Adrenal gland (tissue), 12 donors: Measurements from ENCODE around the gene AGAP1. TPM values are rescaled to one million over a fixed set of nuclear protein-coding genes. Genes with fewer than 3 reads are reported as not detected.
A peak's percentile ranks its signal among the peaks of the same experiment; 100 is the strongest.

Experiments
- DNase-seq, 7 donors: peaks; one replicate each; pipeline ENCODE4 v3.0.0-alpha.2; 2019 to 2020
- H3K27ac ChIP-seq, 5 donors: fragments of 200-600 bp; sonication (generic) in 4 of 5; 1 replicate in 3 of 5; 2 replicates in 2 of 5; pipeline versions ENCODE4 v1.5.1 to v1.8.0; 2016 to 2020; ENCODE audit warnings: mild to moderate bottlenecking in 1 of 5
- H3K27me3 ChIP-seq: fragments of 200-600 bp; 2 replicates; pipeline ENCODE4 v1.8.0; 2021
- H3K36me3 ChIP-seq, 2 donors: fragments of 200-600 bp; replicated peaks in 1 of 2; 1 replicate in 1 of 2; 2 replicates in 1 of 2; pipeline versions ENCODE4 v1.5.1 to v1.8.0; 2018 to 2022
- H3K4me1 ChIP-seq, 2 donors: fragments of 200-600 bp; replicated peaks in 1 of 2; 1 replicate in 1 of 2; 2 replicates in 1 of 2; pipeline versions ENCODE4 v1.5.1 to v1.8.0; 2018 to 2021
- H3K4me3 ChIP-seq, 4 donors: fragments of 200-600 bp; sonication (generic) in 3 of 4; one replicate each; pipeline ENCODE4 v1.5.1; 2016 to 2018
- H3K9me3 ChIP-seq, 3 donors: fragments of 200-600 bp; sonication (generic) in 1 of 3; replicated peaks in 1 of 3; 1 replicate in 2 of 3; 2 replicates in 1 of 3; pipeline versions ENCODE4 v1.5.1 to v1.8.0; 2016 to 2021
- POLR2A ChIP-seq, 2 donors: fragments of 450-650 bp; IDR thresholded peaks; one replicate each; pipeline ENCODE4 v1.6.1; 2017; ENCODE audit warnings: antibody characterized with exemption in 2 of 2, mild to moderate bottlenecking in 2 of 2, moderate library complexity in 1 of 2
- WGBS, 4 donors: extraction: QIAGEN DNeasy Blood & Tissue Kit in 2 of 4; methylation state at CpG; one replicate each; pipeline versions ENCODE4 v1.1.5 to v1.1.7; 2013 to 2017; 5-methylcytosine and 5-hydroxymethylcytosine counted together
- intact Hi-C, 2 donors: fragments of 100-400 bp; cut with DNase I; formaldehyde crosslinking; loops; one replicate each; pipeline versions ENCODE4 v1.14.1 to v1.15.0; 2022 to 2023
- polyA plus RNA-seq, 3 donors: library from polyadenylated mRNA; stranded (reverse); fragments of 200-250 nt in 2 of 3; fragments of 350-450 nt in 1 of 3; fragmentation: Illumina TruSeq in 1 of 3; extraction: RNeasy Lipid Tissue Mini Kit (QIAGEN cat#74804) in 1 of 3; gene quantifications; one replicate each; pipeline ENCODE4 v1.2.3, GENCODE V29; 2013 to 2014
- total RNA-seq, 9 donors: library from RNA; depleted of rRNA in 4 of 9; stranded (reverse); fragments of >200 nt in 4 of 9; fragments of 120-200 nt in 1 of 9; fragmentation: NEBNext Ultra II Directional in 1 of 9; extraction: Animal tissue kit (Norgen Biotek cat#: 25700) in 1 of 9; gene quantifications; one replicate each; pipeline versions ENCODE4 v1.1.0 to v1.2.4, GENCODE V29; 2013 to 2023
- TF ChIP-seq, protein P1 (sequence below), 6 experiments: fragments of 450-650 bp in 4 of 6; fragments of 200-600 bp in 2 of 6; sonication (generic) in 1 of 6; IDR thresholded peaks; 1 replicate in 5 of 6; 2 replicates in 1 of 6; pipeline versions ENCODE4 v1.5.1 to v1.8.0; 2016 to 2021; ENCODE audit warnings: antibody characterized with exemption in 6 of 6, mild to moderate bottlenecking in 2 of 6, moderate library complexity in 1 of 6
- donor health status: healthy with polysubstance abuse.
- donor health status: Bipolar disorder and iron deficiency.
- donor health status: DM: yes; HTN: yes; CAD: no.
- donor health status: DM: no; HTN: no; CAD: no.
- donor health status: DM: no; HTN: no; CAD: no.
- donor health status: DM: yes; HTN: yes; CAD: no.

The AGAP1 gene
- total and polyA plus RNA-seq, 12 donors = 5.3 to 29.6 (median 17.7) TPM

DNA sequence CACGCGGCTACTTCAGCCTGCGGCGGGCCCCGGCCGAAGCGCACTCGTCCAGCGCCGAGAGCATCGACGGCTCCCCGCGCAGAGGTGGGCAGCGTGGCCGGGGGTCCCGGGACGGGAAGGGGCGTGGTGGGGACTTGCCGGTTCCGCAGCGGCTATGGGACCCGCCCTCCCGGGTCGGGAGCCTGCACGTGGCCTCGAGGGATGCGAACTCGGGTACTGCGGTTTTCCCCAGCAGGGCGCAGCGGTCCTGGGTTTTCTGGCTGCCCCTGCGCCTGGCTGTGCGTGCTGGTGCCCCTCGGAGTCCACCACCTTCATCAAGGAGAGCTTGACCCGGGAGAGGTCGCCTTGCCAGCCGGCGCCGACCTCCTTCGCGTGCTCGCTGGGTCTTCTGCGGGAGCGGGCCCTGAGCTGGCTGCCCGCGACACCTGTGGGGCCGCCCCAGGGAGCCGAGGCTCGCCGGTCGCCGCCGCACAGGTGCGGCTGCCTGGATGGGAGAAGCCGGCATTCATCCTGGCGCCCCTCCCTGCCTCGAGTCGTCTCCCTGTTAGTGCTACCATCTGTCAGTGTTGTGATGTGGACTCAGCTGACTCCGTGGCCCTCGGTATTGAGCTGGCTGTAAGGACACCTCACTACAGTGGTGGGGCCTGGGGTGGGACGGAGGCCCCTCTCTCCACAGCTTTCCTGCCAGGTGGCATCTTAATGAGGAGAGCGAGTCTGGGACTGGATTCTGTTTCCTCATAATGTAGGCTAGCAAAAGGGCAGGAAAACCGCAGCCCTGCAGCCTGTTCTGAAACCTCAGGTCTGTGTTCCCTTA, 177.3 kb downstream of the AGAP1 start:
- DNase-seq = no peak
- Histone ChIP-seq H3K9me3 (no peaks in the 10 kb centered on the region), H3K36me3 (no peaks in the 10 kb centered on the region), H3K4me3 (peak overlapping the region in 1 of 4 donors; percentile 63), H3K4me1 (peaks cover 0 to 7% of the 10 kb centered on the region in 2 donors), H3K27ac (no peak overlapping the region), H3K27me3 (no peaks in the 10 kb centered on the region)
- 35 to 77% (median 53%) methylated on average over 4 to 64 of the region's 64 CpGs for WGBS, 4 donors
- no peak for TF ChIP-seq POLR2A (IDR thresholded peaks at IDR 0.05)
- TF ChIP-seq, protein P1, sequence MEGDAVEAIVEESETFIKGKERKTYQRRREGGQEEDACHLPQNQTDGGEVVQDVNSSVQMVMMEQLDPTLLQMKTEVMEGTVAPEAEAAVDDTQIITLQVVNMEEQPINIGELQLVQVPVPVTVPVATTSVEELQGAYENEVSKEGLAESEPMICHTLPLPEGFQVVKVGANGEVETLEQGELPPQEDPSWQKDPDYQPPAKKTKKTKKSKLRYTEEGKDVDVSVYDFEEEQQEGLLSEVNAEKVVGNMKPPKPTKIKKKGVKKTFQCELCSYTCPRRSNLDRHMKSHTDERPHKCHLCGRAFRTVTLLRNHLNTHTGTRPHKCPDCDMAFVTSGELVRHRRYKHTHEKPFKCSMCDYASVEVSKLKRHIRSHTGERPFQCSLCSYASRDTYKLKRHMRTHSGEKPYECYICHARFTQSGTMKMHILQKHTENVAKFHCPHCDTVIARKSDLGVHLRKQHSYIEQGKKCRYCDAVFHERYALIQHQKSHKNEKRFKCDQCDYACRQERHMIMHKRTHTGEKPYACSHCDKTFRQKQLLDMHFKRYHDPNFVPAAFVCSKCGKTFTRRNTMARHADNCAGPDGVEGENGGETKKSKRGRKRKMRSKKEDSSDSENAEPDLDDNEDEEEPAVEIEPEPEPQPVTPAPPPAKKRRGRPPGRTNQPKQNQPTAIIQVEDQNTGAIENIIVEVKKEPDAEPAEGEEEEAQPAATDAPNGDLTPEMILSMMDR (IDR thresholded peaks at IDR 0.05) = no peak
- intact Hi-C loops = loop anchor here (2.0 to 5.0 kb wide), 2 partner anchors 70 to 74 kb away; no protein-coding TSS in a partner anchor

DNA sequence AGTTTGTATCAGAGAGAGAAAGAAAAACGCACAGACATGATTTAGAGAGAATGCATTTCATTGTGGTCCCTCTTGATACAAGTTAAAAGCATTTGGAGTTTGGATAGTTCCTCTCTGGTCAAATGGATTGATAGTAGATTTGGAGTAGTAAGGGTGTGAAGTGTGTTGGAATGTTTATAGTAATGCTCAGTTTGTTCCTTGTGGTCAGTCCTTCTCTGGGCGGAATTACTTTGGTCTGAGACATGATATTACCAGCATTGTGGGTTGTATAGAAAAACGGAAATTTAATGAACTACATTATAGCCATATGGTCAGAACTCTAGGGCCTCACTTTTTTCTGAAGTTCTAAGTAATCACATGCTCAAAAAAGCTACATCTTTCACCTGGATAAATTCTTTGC, 178.9 kb downstream of the AGAP1 start:
- DNase-seq = no peak
- peaks cover 0 to 5% of the 10 kb centered on the region in 2 donors for H3K4me1 ChIP-seq
- no peak overlapping the region for H3K4me3 ChIP-seq
- no peaks in the 10 kb centered on the region for H3K9me3 ChIP-seq
- intact Hi-C loops = loop anchor here in 1 of 2 donors (5.0 kb wide), 1 partner anchor 75 kb away; no protein-coding TSS in a partner anchor
- TF ChIP-seq, protein P1 (IDR thresholded peaks at IDR 0.05) = no peak
- no peak for TF ChIP-seq POLR2A (IDR thresholded peaks at IDR 0.05)
- no peaks in the 10 kb centered on the region for H3K36me3 ChIP-seq
- H3K27me3 ChIP-seq = no peaks in the 10 kb centered on the region
- WGBS, 4 donors = 81 to 90% (median 88%) methylated on average over 3 of the region's 3 CpGs
- H3K27ac ChIP-seq = no peak overlapping the region

DNA sequence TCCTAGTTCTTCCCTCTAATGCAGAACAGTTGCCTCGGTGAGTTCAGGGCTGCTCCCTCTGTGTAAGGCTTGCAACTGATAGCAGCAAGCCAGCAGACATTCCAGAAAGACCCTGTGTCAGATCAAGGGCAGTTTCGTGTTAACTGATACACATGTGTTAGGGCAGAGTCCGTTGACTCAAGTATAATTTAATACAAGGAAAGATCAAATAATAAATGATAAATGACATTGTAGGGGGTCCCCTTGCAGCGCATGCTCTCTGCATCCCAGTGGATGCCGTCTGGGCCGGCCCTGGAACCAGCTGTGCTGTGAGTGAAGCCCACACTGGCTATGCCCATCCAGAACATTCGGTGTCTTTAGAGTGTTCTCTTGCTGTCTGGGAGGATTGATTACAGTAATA, 180.3 kb downstream of the AGAP1 start:
- 69 to 74% (median 71%) methylated on average over 7 of the region's 7 CpGs for WGBS, 4 donors
- Histone ChIP-seq H3K27ac (no peak overlapping the region), H3K4me3 (no peak overlapping the region), H3K4me1 (peaks cover 0 to 5% of the 10 kb centered on the region in 2 donors), H3K36me3 (no peaks in the 10 kb centered on the region), H3K9me3 (no peaks in the 10 kb centered on the region), H3K27me3 (no peaks in the 10 kb centered on the region)
- no peak for TF ChIP-seq POLR2A (IDR thresholded peaks at IDR 0.05)
- TF ChIP-seq, protein P1 (IDR thresholded peaks at IDR 0.05) = no peak
- DNase-seq = no peak
- intact Hi-C loops = loop anchor here in 1 of 2 donors (5.0 kb wide), 1 partner anchor 77 kb away; no protein-coding TSS in a partner anchor

DNA sequence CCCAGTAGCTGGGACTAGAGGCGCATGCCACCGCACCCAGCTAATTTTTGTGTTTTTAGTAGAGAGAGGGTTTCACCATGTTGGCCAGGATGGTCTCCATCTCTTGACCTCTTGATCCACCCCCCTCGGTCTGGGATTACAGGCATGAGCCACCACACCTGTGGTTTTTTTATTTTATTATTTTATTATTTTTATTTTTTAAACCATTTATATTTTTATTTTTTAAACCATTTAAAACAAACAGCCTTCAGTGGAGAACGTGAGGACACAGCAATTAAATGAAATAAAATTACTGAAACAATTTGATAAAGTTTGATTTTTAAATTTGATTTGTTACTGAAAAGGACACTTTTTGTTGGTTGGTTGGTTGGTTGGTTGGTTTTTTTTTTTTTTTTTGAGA, 181.0 kb downstream of the AGAP1 start:
- no peaks in the 10 kb centered on the region for H3K36me3 ChIP-seq
- H3K4me1 ChIP-seq = peaks cover 0 to 5% of the 10 kb centered on the region in 2 donors
- no peak for DNase-seq
- TF ChIP-seq, protein P1 (IDR thresholded peaks at IDR 0.05) = no peak
- TF ChIP-seq POLR2A (IDR thresholded peaks at IDR 0.05) = no peak
- intact Hi-C loops = loop anchor here in 1 of 2 donors (5.0 kb wide), 1 partner anchor 78 kb away; no protein-coding TSS in a partner anchor
- H3K27me3 ChIP-seq = no peaks in the 10 kb centered on the region
- H3K4me3 ChIP-seq = no peak overlapping the region
- H3K9me3 ChIP-seq = no peaks in the 10 kb centered on the region
- 88 to 93% (median 91%) methylated on average over 4 of the region's 4 CpGs for WGBS, 4 donors
- no peak overlapping the region for H3K27ac ChIP-seq
